SK-N-SH (cell line): ENCODE data around the gene CLIC6. TPM values are rescaled to one million over a fixed set of nuclear protein-coding genes. Genes with fewer than 3 reads are reported as not detected.

Experiments
- CTCF ChIA-PET: fragments of 300-600, 350-600 bp; formaldehyde crosslinking; extraction: SDS; loops from one replicate; lab custom pipeline; 2021; lab: Yijun Ruan, JAX
- POLR2A ChIA-PET: fragments of 350-600 bp; sonication (Branson Sonifier 250); formaldehyde crosslinking; extraction: SDS; loops from one replicate; lab custom pipeline; 2020; ENCODE audit warnings: antibody characterized with exemption, inconsistent platforms; lab: Yijun Ruan, JAX
- DNase-seq: peaks from one replicate; pipeline ENCODE4 v3.0.0; 2012
- H2AFZ ChIP-seq: fragments of 200-600 bp; sonication (generic); 2 replicates; pipeline ENCODE4 v1.8.1; 2016; ENCODE audit warnings: antibody characterized with exemption, mild to moderate bottlenecking, low read depth
- H3F3A ChIP-seq: fragments of 200-600 bp; sonication (generic); replicated peaks from 2 replicates; pipeline ENCODE3; 2016; ENCODE audit warnings: antibody characterized with exemption, mild to moderate bottlenecking; ENCODE audit not compliant: insufficient read depth
- H3K27ac ChIP-seq, 2 experiments: fragments of 200-500 bp in 1 of 2; fragments of 200-600 bp in 1 of 2; sonication (Bioruptor generic) in 1 of 2; sonication (generic), shearing (Covaris generic) in 1 of 2; 2 replicates each; pipeline versions ENCODE4 v1.5.1 to v1.6.1; 2014 to 2016; ENCODE audit warnings: low read depth in 2 of 2, inconsistent platforms in 1 of 2, low read length in 1 of 2, mild to moderate bottlenecking in 1 of 2, mixed read lengths in 1 of 2
- H3K27me3 ChIP-seq: fragments of 200-600 bp; sonication (generic), shearing (Covaris generic); 2 replicates; pipeline ENCODE4 v1.6.1; 2016; ENCODE audit warnings: mixed run types; ENCODE audit not compliant: insufficient read depth
- H3K36me3 ChIP-seq, 2 experiments: fragments of 200-500 bp in 1 of 2; fragments of 200-600 bp in 1 of 2; sonication (Bioruptor generic) in 1 of 2; sonication (generic) in 1 of 2; replicated peaks in 1 of 2; 2 replicates each; pipeline versions ENCODE3 to v1.5.1; 2014 to 2016; ENCODE audit warnings: low read length in 1 of 2, mild to moderate bottlenecking in 1 of 2; ENCODE audit not compliant: insufficient read depth in 2 of 2, control insufficient read depth in 1 of 2
- H3K4me1 ChIP-seq, 2 experiments: fragments of 200-500 bp in 1 of 2; fragments of 200-600 bp in 1 of 2; sonication (Bioruptor generic) in 1 of 2; sonication (generic), shearing (Covaris generic) in 1 of 2; 2 replicates each; pipeline versions ENCODE4 v1.5.1 to v1.6.1; 2014 to 2016; ENCODE audit warnings: low read depth in 1 of 2, low read length in 1 of 2, mixed run types in 1 of 2; ENCODE audit not compliant: insufficient read depth in 2 of 2, control insufficient read depth in 1 of 2
- H3K4me2 ChIP-seq: fragments of 200-600 bp; sonication (generic), shearing (Covaris generic); 2 replicates; pipeline ENCODE4 v1.6.1; 2017; ENCODE audit warnings: mixed run types
- H3K4me3 ChIP-seq, 2 experiments: fragments of 200-500 bp in 1 of 2; fragments of 200-600 bp in 1 of 2; sonication (Bioruptor generic) in 1 of 2; sonication (generic), shearing (Covaris generic) in 1 of 2; 2 replicates each; pipeline versions ENCODE4 v1.5.1 to v1.8.1; 2014 to 2016; ENCODE audit warnings: low read depth in 2 of 2, inconsistent platforms in 1 of 2, low read length in 1 of 2, mild to moderate bottlenecking in 1 of 2, mixed read lengths in 1 of 2, moderate library complexity in 1 of 2
- H3K79me2 ChIP-seq: fragments of 200-600 bp; sonication (generic); 2 replicates; pipeline ENCODE4 v1.8.1; 2017; ENCODE audit warnings: mild to moderate bottlenecking; ENCODE audit not compliant: insufficient read depth
- H3K9ac ChIP-seq: fragments of 200-600 bp; sonication (generic); 2 replicates; pipeline ENCODE4 v1.6.1; 2017; ENCODE audit warnings: mixed run types
- H3K9me2 ChIP-seq: fragments of 200-600 bp; sonication (generic); 2 replicates; pipeline ENCODE4 v1.6.1; 2017; ENCODE audit warnings: mixed run types
- H3K9me3 ChIP-seq: fragments of 200-600 bp; sonication (generic); 2 replicates; pipeline ENCODE4 v1.6.1; 2017; ENCODE audit warnings: mixed run types, mild to moderate bottlenecking, moderate library complexity
- H4K20me1 ChIP-seq: fragments of 200-600 bp; sonication (generic); 2 replicates; pipeline ENCODE4 v1.6.1; 2017; ENCODE audit warnings: mild to moderate bottlenecking, mixed run types; ENCODE audit not compliant: insufficient read depth
- CHD2 ChIP-seq: fragments of 150-350 bp; IDR thresholded peaks from 2 replicates; pipeline ENCODE4 v1.6.1; 2018; ENCODE audit warnings: low read length; ENCODE audit not compliant: partially characterized antibody
- ELF1 ChIP-seq: IDR thresholded peaks from 2 replicates; pipeline ENCODE4 v1.4.0; 2012
- EP300 ChIP-seq, 2 experiments: IDR thresholded peaks; 2 replicates each; pipeline versions ENCODE4 v1.4.0 to v1.6.1; 2012; ENCODE audit warnings: borderline replicate concordance in 1 of 2, low read depth in 1 of 2, low read length in 1 of 2
- FOSL2 ChIP-seq: IDR thresholded peaks from 2 replicates; pipeline ENCODE4 v1.4.0; 2012; ENCODE audit warnings: low read depth, mild to moderate bottlenecking, moderate library complexity, borderline replicate concordance
- GABPA ChIP-seq: IDR thresholded peaks from 2 replicates; pipeline ENCODE4 v1.4.0; 2012; ENCODE audit warnings: low read depth, mild to moderate bottlenecking
- JUND ChIP-seq: IDR thresholded peaks from 2 replicates; pipeline ENCODE4 v1.4.0; 2012
- MXI1 ChIP-seq: IDR thresholded peaks from 2 replicates; pipeline ENCODE4 v1.6.1; 2012; ENCODE audit warnings: mild to moderate bottlenecking, low read depth, low read length, improper control_type of control experiment
- NFIC ChIP-seq: IDR thresholded peaks from 2 replicates; pipeline ENCODE4 v1.4.0; 2012; ENCODE audit warnings: borderline replicate concordance
- NRF1 ChIP-seq: IDR thresholded peaks from 2 replicates; pipeline ENCODE4 v1.6.1; 2012; ENCODE audit warnings: low read depth, mild to moderate bottlenecking, low read length
- RFX5 ChIP-seq: IDR thresholded peaks from 2 replicates; pipeline ENCODE4 v1.6.1; 2012; ENCODE audit warnings: mild to moderate bottlenecking, improper control_type of control experiment, low read length
- RXRA ChIP-seq: IDR thresholded peaks from 2 replicates; pipeline ENCODE4 v1.4.0; 2012; ENCODE audit warnings: low read depth, mild to moderate bottlenecking, borderline replicate concordance
- SIN3A ChIP-seq: IDR thresholded peaks from 2 replicates; pipeline ENCODE4 v1.6.1; 2012; ENCODE audit warnings: low read depth, mild to moderate bottlenecking, low read length, moderate library complexity, borderline replicate concordance
- TCF12 ChIP-seq: IDR thresholded peaks from 2 replicates; pipeline ENCODE4 v1.4.0; 2012
- YY1 ChIP-seq: IDR thresholded peaks from 2 replicates; pipeline ENCODE4 v1.4.0; 2012; ENCODE audit warnings: low read depth, mild to moderate bottlenecking
- WGBS: methylation state at CpG from one replicate; pipeline ENCODE4 v1.1.6; 2017; ENCODE audit warnings: low lambda C conversion rate; 5-methylcytosine and 5-hydroxymethylcytosine counted together
- polyA plus RNA-seq, 3 experiments: library from polyadenylated mRNA; depleted of rRNA; stranded (reverse); fragments of >200 nt; gene quantifications; 2 replicates each; pipeline ENCODE4 v1.2.3, GENCODE V29; 2012
- TF ChIP-seq, protein P1 (sequence below): IDR thresholded peaks from 2 replicates; pipeline ENCODE4 v1.4.0; 2012; ENCODE audit warnings: low read depth
- TF ChIP-seq, protein P2 (sequence below): fragments of 150-350 bp; IDR thresholded peaks from 2 replicates; pipeline ENCODE4 v1.6.1; 2016; ENCODE audit warnings: mild to moderate bottlenecking, low read depth, low read length
- TF ChIP-seq, protein P3 (sequence below): IDR thresholded peaks from 2 replicates; pipeline ENCODE4; 2012
- TF ChIP-seq, protein P4 (sequence below): IDR thresholded peaks from 2 replicates; pipeline ENCODE4 v1.4.0; 2012; ENCODE audit warnings: low read depth, borderline replicate concordance

CLIC6 gene
- polyA plus RNA-seq, 1 of the 3 experiments (the other 2 are of a cell fraction): 0.08 TPM

DNA sequence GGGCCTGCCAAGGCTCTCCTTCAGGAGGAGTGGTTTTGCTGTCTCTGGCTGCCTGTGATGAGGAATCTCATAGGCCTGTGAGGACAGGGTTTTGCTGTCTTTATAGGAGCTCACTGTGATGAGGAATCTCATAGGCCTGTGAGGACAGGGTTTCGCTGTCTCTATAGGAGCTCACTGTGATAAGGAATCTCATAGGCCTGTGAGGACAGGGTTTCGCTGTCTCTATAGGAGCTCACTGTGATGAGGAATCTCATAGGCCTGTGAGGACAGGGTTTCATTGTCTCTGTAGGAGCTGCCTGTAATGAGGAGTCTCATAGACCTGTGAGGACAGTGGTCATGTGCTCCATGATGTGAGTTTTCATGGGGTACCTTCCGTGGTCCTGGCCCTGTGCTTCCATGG, 29.0 kb downstream of the CLIC6 start (continued):
- TF ChIP-seq EP300 (IDR thresholded peaks at IDR 0.05; ENCODE audit: borderline replicate concordance in 1 of 2, low read depth in 1 of 2, low read length in 1 of 2) (no peak), RFX5 (no peak), ELF1 (no peak), NRF1 (no peak), GABPA (no peak), FOSL2 (no peak), JUND (no peak), MXI1 (no peak), RXRA (no peak), NFIC (no peak), SIN3A (no peak), CHD2 (no peak)
- TF ChIP-seq, protein P1, sequence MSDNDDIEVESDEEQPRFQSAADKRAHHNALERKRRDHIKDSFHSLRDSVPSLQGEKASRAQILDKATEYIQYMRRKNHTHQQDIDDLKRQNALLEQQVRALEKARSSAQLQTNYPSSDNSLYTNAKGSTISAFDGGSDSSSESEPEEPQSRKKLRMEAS: no peak
- TF ChIP-seq, protein P2, sequence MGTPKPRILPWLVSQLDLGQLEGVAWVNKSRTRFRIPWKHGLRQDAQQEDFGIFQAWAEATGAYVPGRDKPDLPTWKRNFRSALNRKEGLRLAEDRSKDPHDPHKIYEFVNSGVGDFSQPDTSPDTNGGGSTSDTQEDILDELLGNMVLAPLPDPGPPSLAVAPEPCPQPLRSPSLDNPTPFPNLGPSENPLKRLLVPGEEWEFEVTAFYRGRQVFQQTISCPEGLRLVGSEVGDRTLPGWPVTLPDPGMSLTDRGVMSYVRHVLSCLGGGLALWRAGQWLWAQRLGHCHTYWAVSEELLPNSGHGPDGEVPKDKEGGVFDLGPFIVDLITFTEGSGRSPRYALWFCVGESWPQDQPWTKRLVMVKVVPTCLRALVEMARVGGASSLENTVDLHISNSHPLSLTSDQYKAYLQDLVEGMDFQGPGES: no peak
- TF ChIP-seq, protein P3, sequence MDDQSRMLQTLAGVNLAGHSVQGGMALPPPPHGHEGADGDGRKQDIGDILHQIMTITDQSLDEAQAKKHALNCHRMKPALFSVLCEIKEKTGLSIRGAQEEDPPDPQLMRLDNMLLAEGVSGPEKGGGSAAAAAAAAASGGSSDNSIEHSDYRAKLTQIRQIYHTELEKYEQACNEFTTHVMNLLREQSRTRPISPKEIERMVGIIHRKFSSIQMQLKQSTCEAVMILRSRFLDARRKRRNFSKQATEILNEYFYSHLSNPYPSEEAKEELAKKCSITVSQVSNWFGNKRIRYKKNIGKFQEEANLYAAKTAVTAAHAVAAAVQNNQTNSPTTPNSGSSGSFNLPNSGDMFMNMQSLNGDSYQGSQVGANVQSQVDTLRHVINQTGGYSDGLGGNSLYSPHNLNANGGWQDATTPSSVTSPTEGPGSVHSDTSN: no peak
- TF ChIP-seq, protein P4, sequence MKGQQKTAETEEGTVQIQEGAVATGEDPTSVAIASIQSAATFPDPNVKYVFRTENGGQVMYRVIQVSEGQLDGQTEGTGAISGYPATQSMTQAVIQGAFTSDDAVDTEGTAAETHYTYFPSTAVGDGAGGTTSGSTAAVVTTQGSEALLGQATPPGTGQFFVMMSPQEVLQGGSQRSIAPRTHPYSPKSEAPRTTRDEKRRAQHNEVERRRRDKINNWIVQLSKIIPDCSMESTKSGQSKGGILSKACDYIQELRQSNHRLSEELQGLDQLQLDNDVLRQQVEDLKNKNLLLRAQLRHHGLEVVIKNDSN: no peak

DNA sequence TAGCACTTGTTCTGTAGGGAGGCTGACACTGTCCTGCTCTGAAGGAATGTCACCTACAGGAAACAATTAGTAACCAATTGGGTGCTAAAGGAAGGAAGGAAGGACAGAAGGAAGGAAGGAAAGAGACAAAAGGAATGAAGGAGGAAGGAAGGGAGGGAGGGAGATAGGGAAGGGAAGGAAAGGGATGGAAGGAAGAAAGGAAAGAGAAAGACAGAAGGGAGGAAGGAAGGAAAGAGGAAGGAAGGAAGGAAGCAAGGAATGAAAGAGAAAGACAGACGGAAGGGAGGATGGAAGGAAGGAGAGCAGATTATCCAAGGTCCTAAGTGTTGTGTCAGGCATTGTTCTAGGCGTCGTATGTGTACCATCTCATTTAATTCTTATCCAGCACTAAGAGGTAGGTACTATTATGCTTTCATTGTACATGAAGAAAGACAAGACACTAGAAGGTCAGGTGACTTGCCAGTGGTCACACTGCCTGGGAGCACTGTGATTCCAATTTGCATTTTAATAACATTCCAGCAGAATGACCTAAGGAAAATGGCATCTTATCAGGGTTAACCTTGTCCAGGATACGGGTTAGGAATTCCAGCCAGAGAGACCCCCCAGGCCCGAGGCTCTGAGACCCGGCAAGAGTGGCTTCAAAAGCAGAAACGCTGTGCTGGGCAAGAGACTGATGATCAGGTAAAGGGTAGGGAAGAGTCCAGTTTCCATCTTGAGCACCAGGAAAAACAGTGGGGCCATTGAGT, 29.6 kb downstream of the CLIC6 start:
- H3K4me1 ChIP-seq: peaks cover 0 to 13% of the 10 kb centered on the region in 2 experiments; a peak in 1 of 4 replicates
- DNase-seq: no peak
- no peak overlapping the region for H2AFZ ChIP-seq
- H3K4me3 ChIP-seq: no peak overlapping the region
- H3K9me2 ChIP-seq: no peaks in the 10 kb centered on the region
- H3K27me3 ChIP-seq: no peaks in the 10 kb centered on the region; the same call in 1 of the 2 replicates
- no peaks in the 10 kb centered on the region for H3K9me3 ChIP-seq
- WGBS: 72% methylated on average over 7 of the region's 7 CpGs
- H3K79me2 ChIP-seq: no peaks in the 10 kb centered on the region
- POLR2A ChIA-PET: no interaction called here
- no peak overlapping the region for H3K9ac ChIP-seq
- no peak for TF ChIP-seq YY1
- no peak for TF ChIP-seq TCF12
- TF ChIP-seq, all 33 proteins: peak for 0
- Histone ChIP-seq H3K36me3 (no peaks in the 10 kb centered on the region), H3K27ac (no peak overlapping the region), H4K20me1 (no peaks in the 10 kb centered on the region), H3F3A (no peaks in the 10 kb centered on the region), H3K4me2 (no peak overlapping the region)
- CTCF ChIA-PET: interaction anchor here (3.1 kb wide), 1 partner anchor 11 kb away, joined by 27 read pairs; no protein-coding TSS in a partner anchor
